ENCODE measurements around the gene CORT.
"Not testable (repeated sequence)": the region's sequence is repeated elsewhere in the genome, so short reads cannot be mapped to it uniquely, and the experiment has no call there.

The CORT gene, protein sequence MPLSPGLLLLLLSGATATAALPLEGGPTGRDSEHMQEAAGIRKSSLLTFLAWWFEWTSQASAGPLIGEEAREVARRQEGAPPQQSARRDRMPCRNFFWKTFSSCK

GRCh38 chr1:10449751-10450150 lies at the start of gene CORT:
CORT (plus strand) TSS chr1:10450031; CDS start chr1:10450224, 193 bp downstream.
- DNase-seq = no peak

- peak; percentile 61 for DNase-seq
These were observed 48.5 kb upstream of the CORT start for GRCh38 chr1:10401281-10401680.

DNA sequence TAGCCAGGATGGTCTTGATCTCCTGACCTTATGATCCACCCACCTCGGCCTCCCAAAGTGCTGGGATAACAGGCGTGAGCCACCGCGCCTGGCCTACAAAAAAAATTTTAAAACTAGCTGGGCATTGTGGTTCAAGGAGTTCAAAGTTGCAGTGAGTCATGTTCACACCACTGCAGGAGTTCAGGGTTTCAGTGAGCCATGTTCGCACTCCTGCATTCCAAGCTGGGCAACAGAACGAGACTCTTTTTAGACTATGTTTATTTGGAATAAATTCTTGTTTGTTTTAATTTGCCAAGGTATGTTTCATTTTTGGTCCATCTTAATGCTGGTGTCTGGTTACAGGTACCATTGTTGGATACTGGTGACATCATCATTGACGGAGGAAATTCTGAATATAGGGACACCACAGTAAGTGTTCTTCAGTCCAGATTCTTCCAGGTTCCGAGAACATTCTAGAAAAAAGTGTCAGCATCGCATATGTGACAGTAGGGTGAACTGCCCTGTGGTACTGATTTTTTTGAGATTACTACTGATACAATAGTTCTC lies 47.0 kb upstream of the CORT start:
- DNase-seq = peak; percentile 9

GRCh38 chr1:10407201-10407600 lies 42.6 kb upstream of the CORT start:
- no peak for DNase-seq

DNA sequence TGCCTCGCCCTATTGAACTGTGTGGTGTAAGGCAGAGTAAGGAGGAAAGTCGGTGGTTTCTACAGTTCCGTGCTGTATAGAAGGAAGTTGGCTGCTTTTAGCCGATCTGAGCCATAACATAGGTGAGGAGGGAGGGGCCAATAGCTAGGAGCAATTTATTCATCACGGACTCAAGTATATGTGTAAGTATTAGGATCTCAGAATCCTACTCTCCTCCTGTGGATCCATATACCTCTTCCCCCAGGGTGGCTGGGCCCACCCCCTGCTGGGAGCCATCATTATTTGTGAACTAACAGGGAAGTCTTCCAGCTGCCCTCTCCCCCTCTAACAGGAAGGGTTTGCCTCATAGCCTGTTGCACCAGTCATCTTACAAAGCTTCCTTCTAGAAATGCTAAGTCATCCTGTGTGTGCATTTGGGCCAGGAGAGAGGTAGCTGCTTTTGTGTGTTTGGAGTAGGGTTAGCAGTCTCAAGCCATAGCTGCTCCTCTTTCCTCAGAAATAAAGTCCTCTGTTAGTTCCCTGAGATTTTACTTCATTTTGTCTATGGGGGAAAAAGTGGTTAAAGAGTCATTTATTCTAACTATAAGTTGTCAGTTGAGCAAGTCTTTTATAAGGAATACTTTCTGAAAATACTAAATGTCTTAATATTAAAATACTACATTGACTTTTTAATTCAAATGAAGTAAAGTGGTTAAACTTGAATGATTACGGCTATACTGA lies 34.5 kb upstream of the CORT start:
- DNase-seq = peak; percentile 75

DNA sequence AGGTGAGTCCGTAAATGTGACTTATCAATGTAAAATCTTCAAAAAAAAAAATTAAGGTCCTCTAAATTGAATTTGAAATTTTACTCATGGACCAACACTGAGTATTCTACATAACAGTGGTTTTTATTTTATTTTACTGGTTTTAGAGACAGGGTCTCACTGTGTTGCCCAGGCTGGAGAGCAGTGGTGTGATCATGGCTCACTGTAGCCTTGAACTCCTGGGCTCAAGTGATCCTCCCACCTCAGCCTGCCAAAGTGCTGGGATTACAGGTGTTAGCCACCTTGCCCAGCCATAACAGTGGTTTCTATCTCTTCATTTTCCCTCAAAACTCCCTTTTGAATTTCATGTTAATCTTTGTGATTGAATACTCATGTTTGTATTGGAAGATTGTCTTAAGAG lies 33.9 kb upstream of the CORT start:
- not testable (repeated sequence) for DNase-seq

DNA sequence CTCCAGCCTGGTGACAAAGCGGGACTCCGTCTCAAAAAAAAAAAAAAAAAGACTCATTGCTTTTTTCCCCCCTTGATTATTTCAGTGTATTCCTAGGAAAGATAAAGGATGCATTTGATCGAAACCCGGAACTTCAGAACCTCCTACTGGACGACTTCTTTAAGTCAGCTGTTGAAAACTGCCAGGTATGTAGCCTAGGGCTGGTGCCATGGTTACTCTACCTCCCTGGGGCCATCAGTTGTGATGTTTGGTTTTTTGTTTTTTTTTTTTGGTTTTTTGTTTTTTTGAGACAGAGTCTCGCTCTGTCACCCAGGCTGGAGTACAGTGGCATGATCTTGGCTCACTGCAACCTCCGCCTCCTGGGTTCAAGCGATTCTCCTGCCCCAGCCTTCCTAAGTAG lies 31.1 kb upstream of the CORT start:
- not testable (repeated sequence) for DNase-seq

DNA sequence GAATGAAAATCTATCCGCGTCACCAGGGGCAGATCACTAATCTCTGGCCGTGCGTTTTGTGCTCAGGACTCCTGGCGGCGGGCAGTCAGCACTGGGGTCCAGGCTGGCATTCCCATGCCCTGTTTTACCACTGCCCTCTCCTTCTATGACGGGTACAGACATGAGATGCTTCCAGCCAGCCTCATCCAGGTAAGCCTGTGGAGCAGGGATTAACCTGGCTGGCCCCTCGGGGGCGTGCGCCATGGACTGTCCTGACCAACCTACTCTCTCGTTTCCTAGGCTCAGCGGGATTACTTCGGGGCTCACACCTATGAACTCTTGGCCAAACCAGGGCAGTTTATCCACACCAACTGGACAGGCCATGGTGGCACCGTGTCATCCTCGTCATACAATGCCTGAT lies 30.5 kb upstream of the CORT start:
- no peak for DNase-seq

GRCh38 chr1:10421637-10422036 lies 28.2 kb upstream of the CORT start:
- DNase-seq = no peak

DNA sequence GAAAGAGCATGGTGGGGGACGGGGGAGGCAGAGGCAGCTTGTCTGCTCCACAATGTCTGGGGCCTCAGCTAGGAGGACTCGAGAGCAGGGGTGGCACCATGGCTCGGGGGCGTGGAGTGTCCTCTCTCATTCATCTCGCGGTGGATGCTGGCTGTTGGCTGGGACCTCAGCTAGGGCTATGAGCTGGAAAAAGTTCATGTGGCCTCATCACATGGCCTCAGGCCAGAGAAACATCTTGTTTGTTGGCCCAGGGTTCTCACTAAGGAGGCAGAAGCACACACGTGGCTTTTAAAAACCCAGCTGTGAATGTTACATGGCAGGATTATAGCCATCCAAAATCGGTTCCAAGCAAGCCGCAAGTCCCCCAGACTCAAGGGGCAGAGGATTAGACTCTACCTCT lies 25.8 kb upstream of the CORT start:
- DNase-seq = peak; percentile 19

- no peak for DNase-seq
These were observed 25.2 kb upstream of the CORT start for GRCh38 chr1:10424651-10425050.

DNA sequence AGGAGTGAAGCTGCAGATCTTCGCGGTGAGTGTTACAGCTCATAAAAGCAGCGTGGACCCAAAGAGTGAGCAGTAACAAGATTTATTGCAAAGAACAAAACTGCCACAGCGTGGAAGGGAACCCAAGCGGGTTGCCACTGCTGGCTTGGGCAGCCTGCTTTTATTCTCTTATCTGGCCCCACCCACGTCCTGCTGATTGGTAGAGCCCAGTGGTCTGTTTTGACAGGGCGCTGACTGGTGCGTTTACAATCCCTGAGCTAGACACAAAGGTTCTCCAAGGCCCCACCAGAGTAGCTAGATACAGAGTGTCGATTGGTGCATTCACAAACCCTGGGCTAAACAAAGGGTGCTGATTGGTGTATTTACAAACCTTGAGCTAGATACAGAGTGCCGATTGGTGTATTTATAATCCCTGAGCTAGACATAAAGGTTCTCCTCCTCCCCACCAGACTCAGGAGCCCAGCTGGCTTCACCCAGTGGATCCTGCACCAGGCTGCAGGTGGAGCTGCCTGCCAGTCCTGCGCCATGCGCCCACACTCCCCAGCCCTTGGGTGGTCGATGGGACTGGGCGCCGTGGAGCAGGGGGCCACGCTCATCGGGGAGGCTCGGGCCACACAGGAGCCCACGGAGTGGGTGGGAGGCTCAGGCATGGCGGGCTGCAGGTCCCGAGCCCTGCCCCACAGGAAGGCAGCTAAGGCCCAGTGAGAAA lies 23.9 kb upstream of the CORT start:
- not testable (repeated sequence) for DNase-seq

GRCh38 chr1:10426535-10426848 lies 23.3 kb upstream of the CORT start:
- DNase-seq = not testable (repeated sequence)

GRCh38 chr1:10428984-10429383 lies 20.8 kb upstream of the CORT start:
- no peak for DNase-seq

DNA sequence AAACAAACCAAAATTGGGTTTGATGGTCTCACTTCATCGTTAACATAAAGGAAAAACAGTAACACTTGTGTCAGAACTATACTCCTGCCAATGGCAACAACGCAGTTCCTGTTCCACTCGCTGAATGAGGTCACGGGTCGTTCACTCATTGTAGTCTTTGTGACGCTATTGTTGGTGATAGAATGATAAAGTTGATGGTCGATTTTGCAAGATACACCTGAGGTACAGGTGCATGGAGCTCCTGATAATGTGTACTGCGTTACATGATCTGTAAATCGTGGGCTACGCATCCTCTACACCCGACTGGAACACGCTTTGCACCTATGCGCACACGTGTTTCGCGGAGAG lies 20.0 kb upstream of the CORT start:
- no peak for DNase-seq

GRCh38 chr1:10430216-10431069 lies 19.4 kb upstream of the CORT start, which contains the start of gene CENPS:
CENPS (plus strand) TSS chr1:10430433; CDS start chr1:10430518, 85 bp downstream.
- DNase-seq = peak; percentile 84

- no peak for DNase-seq
These were observed 18.6 kb upstream of the CORT start for GRCh38 chr1:10431070-10431730.

GRCh38 chr1:10432910-10433700 lies 16.7 kb upstream of the CORT start:
- no peak for DNase-seq

DNA sequence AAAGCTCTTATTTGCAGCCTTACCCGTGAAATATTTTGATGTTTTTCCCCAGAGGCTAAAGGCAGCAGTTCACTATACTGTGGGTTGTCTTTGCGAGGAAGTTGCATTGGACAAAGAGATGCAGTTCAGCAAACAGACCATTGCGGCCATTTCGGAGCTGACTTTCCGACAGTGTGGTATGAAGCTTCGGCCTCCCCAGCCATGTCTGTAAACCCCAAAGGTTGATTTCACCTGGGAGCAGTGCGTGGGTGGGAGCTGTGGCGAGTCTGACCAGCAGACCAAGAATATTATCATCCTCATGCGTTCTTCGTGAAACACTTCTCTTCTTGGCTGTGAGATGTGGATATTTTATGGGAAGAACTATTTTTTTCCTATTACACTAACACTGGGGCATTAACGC lies 16.0 kb upstream of the CORT start:
- DNase-seq = no peak

- DNase-seq = no peak
These were observed 15.2 kb upstream of the CORT start for GRCh38 chr1:10434590-10434989.

DNA sequence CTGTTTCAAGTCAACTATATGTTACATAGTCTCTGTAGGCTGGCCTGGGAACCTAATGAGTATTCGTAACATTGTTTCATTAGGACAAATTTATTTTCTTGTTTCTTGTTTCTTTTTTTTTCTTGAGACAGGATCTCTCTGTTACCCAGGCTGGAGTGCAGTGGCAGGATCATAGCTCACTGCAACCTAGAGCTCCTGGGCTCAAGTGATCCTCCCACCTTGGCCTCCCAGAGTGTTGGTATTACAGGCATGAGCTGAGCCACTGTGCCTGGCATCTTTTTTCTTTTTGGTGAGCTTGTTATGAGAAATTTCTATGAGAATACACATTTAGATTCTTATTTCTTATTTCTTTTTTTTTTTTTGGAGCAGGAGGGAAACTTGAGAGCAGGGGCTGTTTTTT lies 12.8 kb upstream of the CORT start:
- DNase-seq = no peak

DNA sequence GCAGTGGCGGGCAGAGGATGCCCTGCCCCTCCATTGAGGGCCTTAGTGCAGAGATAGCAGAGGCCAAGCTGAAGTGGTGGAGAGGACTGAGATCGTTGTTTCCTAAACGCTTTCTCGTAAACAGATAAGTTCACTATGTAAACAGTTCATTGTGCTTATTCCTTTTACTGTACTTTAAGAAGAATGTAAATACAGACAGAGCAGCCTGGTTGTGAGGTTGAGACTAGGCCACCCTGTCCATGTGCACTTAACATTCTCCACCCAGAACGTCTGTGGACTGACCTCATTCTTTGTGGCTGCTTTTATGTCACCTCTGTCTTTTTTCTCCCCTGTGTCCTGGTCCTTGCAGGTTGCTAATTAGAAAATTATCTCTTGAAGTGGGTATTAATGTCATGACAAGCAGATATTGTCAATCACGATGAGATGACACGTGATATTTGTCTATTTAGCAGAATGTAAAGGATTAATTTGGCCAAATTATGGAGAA lies 11.1 kb upstream of the CORT start:
- DNase-seq = no peak

Data from fibroblast of skin of right biceps (primary cell).